Small intestine (tissue), 7 donors: ENCODE results near the gene ADAT3. TPM values are rescaled to one million over a fixed set of nuclear protein-coding genes. Genes with fewer than 3 reads are reported as not detected.
"Not testable (repeated sequence)": the region's sequence is repeated elsewhere in the genome, so short reads cannot be mapped to it uniquely, and the experiment has no call there.

ENCODE experiments used
- DNase-seq, 2 donors: peaks; one replicate each; pipeline versions ENCODE4 v3.0.0 to v3.0.0-alpha.2; 2013
- FAIRE-seq: peaks from 2 replicates; lab custom pipeline; 2012; peaks lifted over from hg19 to GRCh38; lab: Jason Lieb, UNC
- H3K27ac ChIP-seq, 3 donors: one replicate each; pipeline ENCODE4 v1.5.1; 2013; ENCODE audit warnings: low read length in 2 of 3, mild to moderate bottlenecking in 2 of 3, control low read depth in 1 of 3, inconsistent platforms in 1 of 3, low read depth in 1 of 3, moderate library complexity in 1 of 3
- H3K27me3 ChIP-seq, 3 donors: one replicate each; pipeline ENCODE4 v1.6.1; 2013; ENCODE audit warnings: low read length in 3 of 3, inconsistent platforms in 1 of 3; ENCODE audit not compliant: control insufficient read depth in 3 of 3, insufficient read depth in 3 of 3
- H3K36me3 ChIP-seq, 3 donors: one replicate each; pipeline ENCODE4 v1.6.1; 2013; ENCODE audit warnings: low read length in 3 of 3, inconsistent platforms in 1 of 3, low read depth in 1 of 3, mild to moderate bottlenecking in 1 of 3, moderate library complexity in 1 of 3; ENCODE audit not compliant: control insufficient read depth in 3 of 3, insufficient read depth in 2 of 3
- H3K4me1 ChIP-seq, 3 donors: one replicate each; pipeline ENCODE4 v1.6.1; 2013; ENCODE audit warnings: low read length in 2 of 3, inconsistent platforms in 1 of 3, low read depth in 1 of 3, mild to moderate bottlenecking in 1 of 3, moderate library complexity in 1 of 3; ENCODE audit not compliant: control insufficient read depth in 3 of 3, insufficient read depth in 2 of 3
- H3K4me3 ChIP-seq, 3 donors: one replicate each; pipeline ENCODE4 v1.5.1; 2013; ENCODE audit warnings: low read length in 3 of 3, control low read depth in 1 of 3, inconsistent platforms in 1 of 3, low read depth in 1 of 3, mild to moderate bottlenecking in 1 of 3, moderate library complexity in 1 of 3
- H3K9me3 ChIP-seq, 2 donors: one replicate each; pipeline ENCODE4 v1.6.1; 2013; ENCODE audit warnings: low read depth in 1 of 2, low read length in 1 of 2; ENCODE audit not compliant: control insufficient read depth in 2 of 2, insufficient read depth in 1 of 2
- WGBS, 3 donors: extraction: QIAGEN DNeasy Blood & Tissue Kit; methylation state at CpG; one replicate each; pipeline ENCODE4 v1.1.7; 2013; 5-methylcytosine and 5-hydroxymethylcytosine counted together
- polyA plus RNA-seq, 4 donors: library from polyadenylated mRNA; stranded (reverse) in 3 of 4; unstranded in 1 of 4; fragments of 200-250 nt in 3 of 4; fragments of 120-200 nt in 1 of 4; gene quantifications; one replicate each; pipeline versions ENCODE4 v1.2.1 to v1.2.3, GENCODE V29; 2013
- donor health status: healthy with polysubstance abuse.
- donor health status: control.
- donor health status: control.
- donor health status: Bipolar disorder and iron deficiency.
- donor health status: healthy.

The ADAT3 gene
- polyA plus RNA-seq, 4 donors, result 4.7 to 38.1 (median 23.1) TPM

- peaks cover 0 to 39% (median 0%) of the 10 kb centered on the region in 3 donors for H3K36me3 ChIP-seq
- WGBS, 3 donors, result 42 to 60% (median 47%) methylated on average over 31 to 40 of the region's 47 CpGs
- not testable (repeated sequence) for H3K27me3 ChIP-seq, H3K9me3 ChIP-seq, H3K4me3 ChIP-seq, H3K4me1 ChIP-seq, H3K27ac ChIP-seq, DNase-seq, FAIRE-seq
Observed at GRCh38 chr19:1877280-1877660, 27.9 kb upstream of the ADAT3 start.

- not testable (repeated sequence) for H3K4me3 ChIP-seq, H3K27me3 ChIP-seq, H3K9me3 ChIP-seq, FAIRE-seq, DNase-seq, H3K27ac ChIP-seq
- Histone ChIP-seq H3K4me1 (peaks cover 0 to 11% (median 9%) of the 10 kb centered on the region in 3 donors), H3K36me3 (peaks cover 0 to 39% (median 0%) of the 10 kb centered on the region in 3 donors)
- WGBS, 3 donors, result 75 to 82% (median 80%) methylated on average over 7 to 8 of the region's 8 CpGs
Observed at GRCh38 chr19:1878583-1878982, 26.6 kb upstream of the ADAT3 start.

GRCh38 chr19:1879982-1880381 is 25.2 kb upstream of the ADAT3 start:
- not testable (repeated sequence) for DNase-seq, H3K9me3 ChIP-seq, H3K27ac ChIP-seq, H3K27me3 ChIP-seq, FAIRE-seq, H3K4me3 ChIP-seq
- H3K4me1 ChIP-seq, result peaks cover 0 to 20% (median 5%) of the 10 kb centered on the region in 3 donors
- 87 to 93% (median 88%) methylated on average over 12 to 17 of the region's 17 CpGs for WGBS, 3 donors
- H3K36me3 ChIP-seq, result peaks cover 0 to 39% (median 0%) of the 10 kb centered on the region in 3 donors

DNA sequence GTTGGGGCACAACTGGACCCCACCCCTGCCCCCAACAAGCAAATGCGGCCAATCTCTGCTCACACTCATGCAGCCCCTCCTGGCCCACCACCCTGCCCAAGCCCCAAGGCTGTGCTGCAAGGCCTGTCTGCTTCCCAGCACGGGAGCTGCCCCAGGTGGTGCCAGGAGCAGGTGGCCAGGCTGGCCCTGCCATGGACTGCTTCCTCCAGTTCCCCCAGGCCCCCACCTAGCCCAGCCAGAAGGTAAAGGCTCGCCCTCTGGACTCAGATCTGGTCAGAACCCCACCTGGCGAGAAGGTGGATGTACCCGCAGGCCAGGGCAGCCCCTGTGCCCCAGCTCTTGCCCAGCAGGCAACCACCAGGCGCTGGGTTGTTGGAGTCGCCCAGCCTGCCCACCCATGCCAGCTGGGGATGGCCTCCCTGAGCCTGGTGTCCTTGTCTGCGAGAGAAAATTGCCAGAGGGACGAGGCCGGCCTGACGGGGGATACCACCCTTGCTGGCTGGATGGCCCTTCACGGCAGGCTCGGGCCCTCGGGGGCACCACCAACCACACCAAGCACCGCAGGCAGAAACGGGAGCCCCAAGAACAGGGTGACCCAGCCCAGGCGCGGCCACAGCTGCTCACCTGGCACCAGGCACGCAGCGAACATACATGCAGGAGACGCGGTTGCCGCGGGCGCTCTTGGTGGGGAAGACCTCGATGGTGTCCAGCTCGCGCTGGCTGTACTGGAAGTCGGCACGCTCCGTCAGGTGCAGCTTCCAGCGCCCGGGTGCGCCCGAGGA is 24.4 kb upstream of the ADAT3 start:
- FAIRE-seq (no peak), DNase-seq (no peak)
- H3K36me3 ChIP-seq, result peaks cover 0 to 39% (median 0%) of the 10 kb centered on the region in 3 donors
- H3K27ac ChIP-seq, result no peak overlapping the region
- H3K4me1 ChIP-seq, result peaks cover 0 to 20% (median 5%) of the 10 kb centered on the region in 3 donors
- H3K27me3 ChIP-seq, result no peaks in the 10 kb centered on the region
- 86 to 92% (median 91%) methylated on average over 22 to 35 of the region's 35 CpGs for WGBS, 3 donors
- no peak overlapping the region for H3K4me3 ChIP-seq
- H3K9me3 ChIP-seq, result no peaks in the 10 kb centered on the region

DNA sequence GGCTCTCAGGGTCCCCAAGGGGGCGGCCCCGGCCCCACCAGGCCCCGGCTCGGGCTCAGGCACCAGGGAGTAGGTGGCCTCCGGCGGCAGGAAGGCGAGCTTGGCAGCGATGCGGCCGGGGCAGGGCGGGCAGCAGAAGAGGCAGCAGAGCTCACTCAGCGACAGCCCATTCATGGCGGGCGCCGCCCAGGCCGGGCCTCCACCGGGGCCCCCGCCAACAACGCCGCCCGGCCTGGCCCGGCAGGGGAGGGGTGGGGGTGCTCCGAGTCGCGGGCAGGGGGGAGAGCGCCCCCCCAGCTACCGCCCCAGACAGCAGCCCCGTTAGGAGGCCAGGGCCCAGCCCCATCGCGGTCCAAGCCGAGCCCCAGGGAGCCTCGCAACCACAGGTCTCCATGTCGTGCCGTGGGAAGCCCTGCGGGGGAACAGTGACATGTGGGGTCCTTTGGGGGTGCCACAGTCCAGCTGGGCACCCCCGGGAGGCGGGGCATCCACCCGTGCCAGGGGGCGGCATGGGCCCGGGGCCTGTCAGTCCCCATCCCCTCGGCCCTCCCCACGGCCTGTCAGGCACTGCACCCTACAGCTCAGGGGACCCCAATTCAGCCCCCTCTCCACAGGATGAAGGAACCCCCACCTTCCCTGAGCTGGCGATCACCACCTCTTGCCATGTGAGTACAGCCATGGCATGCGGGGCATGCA is 23.7 kb upstream of the ADAT3 start:
- H3K9me3 ChIP-seq, FAIRE-seq, H3K27me3 ChIP-seq, DNase-seq: not testable (repeated sequence)
- WGBS, 3 donors, result 75 to 84% (median 78%) methylated on average over 13 to 44 of the region's 44 CpGs
- Histone ChIP-seq H3K36me3 (peaks cover 0 to 39% (median 0%) of the 10 kb centered on the region in 3 donors), H3K4me3 (peak overlapping the region in 1 of 3 donors; percentile 21), H3K4me1 (peaks cover 0 to 16% (median 5%) of the 10 kb centered on the region in 3 donors), H3K27ac (peak overlapping the region; percentile 17 to 77 (median 18))

DNA sequence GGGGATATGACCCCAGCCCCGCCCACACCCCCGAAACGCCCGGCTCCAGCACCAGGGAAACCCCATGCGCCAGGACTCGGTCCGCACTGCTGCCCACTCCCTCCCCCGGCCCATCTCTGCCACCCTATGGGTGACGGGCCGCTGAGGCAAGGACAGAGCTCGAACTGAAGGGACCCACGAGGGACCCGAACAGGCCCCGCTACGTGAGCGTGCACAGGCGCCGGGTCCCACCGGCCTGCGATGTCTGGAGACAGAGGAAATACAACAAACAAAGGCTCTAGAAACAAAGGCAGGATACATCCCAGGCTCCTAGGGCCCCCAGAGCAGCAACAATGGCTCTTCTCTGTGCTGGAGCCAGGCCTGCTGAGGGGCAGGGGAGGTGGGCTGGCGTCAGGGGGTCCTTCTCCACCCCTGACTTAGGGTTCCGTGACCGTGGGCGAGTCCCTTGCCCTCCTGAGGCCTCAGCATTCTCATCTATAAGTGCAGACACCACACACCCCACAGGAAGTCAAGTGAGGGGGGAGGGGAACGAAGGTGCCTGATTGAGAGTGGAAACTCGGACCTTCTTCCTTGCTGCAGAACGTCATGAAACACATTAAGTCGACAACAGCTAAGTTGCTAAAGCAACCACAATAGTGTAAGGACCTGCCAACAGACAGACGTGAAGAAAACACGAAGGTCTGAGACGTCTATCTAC is 23.0 kb upstream of the ADAT3 start:
- peaks cover 0 to 39% (median 0%) of the 10 kb centered on the region in 3 donors for H3K36me3 ChIP-seq
- no peaks in the 10 kb centered on the region for H3K9me3 ChIP-seq
- no peaks in the 10 kb centered on the region for H3K27me3 ChIP-seq
- FAIRE-seq (no peak), DNase-seq (peak in 1 of 2 donors; percentile 62)
- peak overlapping the region; percentile 18 to 77 (median 18) for H3K27ac ChIP-seq
- 66 to 82% (median 67%) methylated on average over 31 of the region's 31 CpGs for WGBS, 3 donors
- peak overlapping the region in 1 of 3 donors; percentile 90 for H3K4me3 ChIP-seq
- peaks cover 0 to 13% (median 5%) of the 10 kb centered on the region in 3 donors for H3K4me1 ChIP-seq

- DNase-seq, result no peak
- no peaks in the 10 kb centered on the region for H3K9me3 ChIP-seq
- peak overlapping the region in 2 of 3 donors; percentile 90 to 98 for H3K4me3 ChIP-seq
- peaks cover 0 to 13% (median 5%) of the 10 kb centered on the region in 3 donors for H3K4me1 ChIP-seq
- WGBS, 3 donors, result 61 to 74% (median 66%) methylated on average over 25 of the region's 25 CpGs
- peak overlapping the region; percentile 18 to 77 (median 58) for H3K27ac ChIP-seq
- no peak for FAIRE-seq
- no peaks in the 10 kb centered on the region for H3K27me3 ChIP-seq
- peaks cover 0 to 39% (median 0%) of the 10 kb centered on the region in 3 donors for H3K36me3 ChIP-seq
Observed at GRCh38 chr19:1882786-1883692, 22.2 kb upstream of the ADAT3 start.
